HG03442 (cell line): Measurements from ENCODE around the gene HABP2.

Source experiments
- ATAC-seq: cut with Tn5 transposase; IDR thresholded peaks from one replicate; pipeline ENCODE4 v1.9.1; 2021; ENCODE audit warnings: mild to moderate bottlenecking, moderate library complexity; ENCODE audit not compliant: unreplicated experiment

The HABP2 gene

GRCh38 chr10:113600569-113600968, 47.7 kb downstream of the HABP2 start:
- no peak for ATAC-seq

DNA sequence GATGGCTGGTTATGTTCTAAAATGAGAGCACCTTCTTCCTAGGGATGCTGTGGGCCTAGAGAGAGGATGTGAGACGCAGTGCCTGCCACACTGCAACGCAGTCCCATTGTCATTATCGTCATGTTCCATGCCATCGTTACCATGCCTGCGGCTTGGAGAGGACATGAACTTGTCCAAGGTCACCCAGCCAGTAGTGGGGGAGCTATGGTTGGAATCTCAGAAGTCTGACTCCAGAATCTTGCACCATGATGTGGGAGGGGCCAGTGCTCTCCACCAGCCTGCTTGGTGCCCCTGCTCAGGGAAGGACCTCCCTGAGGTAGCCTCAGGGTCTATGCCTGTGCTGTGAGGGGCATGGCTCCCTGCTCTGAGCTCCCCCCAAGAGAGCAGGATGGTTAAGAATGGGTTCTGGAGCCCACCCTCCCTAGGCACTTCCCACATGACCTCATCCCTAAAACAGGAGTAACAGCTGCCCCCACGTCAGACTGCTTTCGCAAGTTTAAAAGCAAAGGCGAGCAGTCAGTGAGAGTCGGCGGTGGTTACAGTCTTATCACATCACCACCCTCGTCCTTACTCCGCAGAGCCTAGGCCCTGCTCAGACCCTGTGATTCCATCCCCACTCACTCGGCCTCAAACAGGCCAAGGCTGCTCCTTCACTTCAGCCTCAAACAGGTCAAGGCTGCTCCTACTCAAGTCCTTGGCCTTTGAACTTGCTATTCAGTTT, 50.4 kb downstream of the HABP2 start:
- ATAC-seq, result no peak

GRCh38 chr10:113604572-113604971, 51.7 kb downstream of the HABP2 start:
- ATAC-seq, result no peak

DNA sequence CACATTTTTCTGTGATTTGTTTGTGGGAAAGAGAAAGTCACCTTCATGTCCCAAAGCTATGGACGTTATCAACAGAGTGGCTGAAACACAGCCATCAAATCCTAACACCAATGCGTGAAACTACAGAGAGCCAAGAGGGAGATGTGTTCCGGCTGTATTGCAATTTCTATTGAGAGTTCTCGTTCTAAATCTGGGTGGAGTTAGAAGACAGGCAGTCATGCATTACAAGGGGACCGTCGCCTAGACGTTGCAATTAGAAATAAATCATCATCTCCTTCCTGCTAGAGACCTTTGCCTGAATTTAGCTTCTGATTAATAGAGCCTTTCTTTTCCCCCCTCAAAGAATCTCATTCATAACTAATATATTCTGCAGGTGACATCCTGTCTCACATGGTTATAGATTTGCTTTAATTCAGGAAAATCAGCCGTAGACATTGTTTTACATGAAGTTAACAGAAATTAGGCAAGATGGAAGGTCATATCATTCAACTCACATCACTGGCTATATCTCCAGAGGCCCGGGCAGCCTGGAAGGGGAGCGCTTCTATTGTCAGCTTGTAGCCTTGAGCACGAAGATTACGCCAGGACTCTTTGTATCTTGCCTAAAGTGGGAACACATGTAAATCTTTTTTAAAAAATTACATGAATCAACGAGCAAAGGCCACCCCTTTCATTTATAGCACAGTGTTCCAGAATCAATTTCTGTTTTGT, 52.6 kb downstream of the HABP2 start:
- ATAC-seq, result no peak

- ATAC-seq, result no peak
Observed at GRCh38 chr10:113609704-113610108, 56.9 kb downstream of the HABP2 start.

DNA sequence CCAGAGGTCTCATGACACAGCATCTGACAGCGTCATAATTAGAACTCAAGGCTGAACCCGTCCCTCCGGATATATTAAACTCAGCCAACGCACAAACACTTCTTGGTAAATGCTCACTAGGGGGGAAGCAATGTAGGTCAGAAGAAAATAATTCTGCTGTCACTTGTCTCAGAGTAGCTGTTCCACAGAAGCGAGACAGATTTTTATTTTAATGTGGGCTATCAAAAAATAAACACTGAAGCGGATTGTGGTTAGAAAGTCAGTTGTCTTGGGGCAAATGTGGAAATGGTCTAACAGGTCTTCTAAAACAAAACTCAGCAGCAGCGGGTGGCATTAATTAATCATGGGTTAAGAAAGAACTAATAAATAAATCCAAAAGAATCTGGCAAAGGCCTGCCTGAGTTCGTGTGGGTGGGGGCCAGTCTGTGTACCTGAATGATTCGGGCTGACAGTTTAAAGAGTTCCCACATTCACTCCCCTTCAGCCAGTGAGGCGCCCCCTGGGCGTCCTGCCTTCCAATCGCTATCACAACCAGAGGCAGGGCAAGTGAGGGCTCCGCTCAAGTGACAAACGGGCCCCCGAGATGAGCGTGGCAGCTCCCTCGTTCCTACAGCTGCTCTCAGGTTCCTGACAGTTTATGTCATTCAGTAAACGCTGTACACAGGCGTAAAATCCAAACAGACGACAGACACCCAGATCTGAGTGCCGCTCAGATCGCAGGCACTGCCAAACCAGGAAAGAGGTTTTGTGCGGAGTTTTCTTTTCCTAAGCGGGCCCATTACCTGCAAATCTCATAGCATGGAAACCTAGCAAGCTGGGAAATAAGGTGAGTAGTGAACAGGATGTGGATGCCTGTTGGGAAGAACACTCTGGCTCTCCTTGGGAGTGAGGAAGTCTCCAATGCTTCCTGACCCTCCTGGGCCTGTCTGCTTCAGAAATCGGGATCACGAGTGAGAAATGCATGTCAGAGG, 58.1 kb downstream of the HABP2 start:
- ATAC-seq, result no peak

DNA sequence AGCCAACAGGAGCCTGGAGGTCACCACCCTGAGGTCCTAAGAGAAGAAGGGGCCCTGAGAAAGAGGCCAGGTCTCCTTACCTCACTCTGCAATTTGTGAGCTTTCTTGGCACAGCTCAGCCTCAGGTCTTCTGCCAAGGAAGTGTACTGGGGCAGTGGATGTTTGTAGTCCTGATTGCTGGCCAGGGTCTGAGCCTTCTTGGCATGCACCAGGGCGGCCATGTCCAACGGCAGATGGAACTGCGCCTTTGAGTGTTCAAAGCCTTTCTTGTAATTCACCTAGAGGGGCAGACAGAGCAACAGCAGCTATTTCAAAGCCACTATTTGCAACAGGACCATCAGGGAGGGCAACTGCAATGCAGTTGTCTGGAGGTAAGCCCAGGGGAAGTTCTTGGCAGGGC, 59.3 kb downstream of the HABP2 start:
- ATAC-seq, result no peak

- no peak for ATAC-seq
Observed at GRCh38 chr10:113613427-113613826, 60.6 kb downstream of the HABP2 start.

GRCh38 chr10:113613977-113614690, 61.3 kb downstream of the HABP2 start:
- ATAC-seq, result no peak

GRCh38 chr10:113616244-113617074, 63.6 kb downstream of the HABP2 start:
- ATAC-seq, result no peak

DNA sequence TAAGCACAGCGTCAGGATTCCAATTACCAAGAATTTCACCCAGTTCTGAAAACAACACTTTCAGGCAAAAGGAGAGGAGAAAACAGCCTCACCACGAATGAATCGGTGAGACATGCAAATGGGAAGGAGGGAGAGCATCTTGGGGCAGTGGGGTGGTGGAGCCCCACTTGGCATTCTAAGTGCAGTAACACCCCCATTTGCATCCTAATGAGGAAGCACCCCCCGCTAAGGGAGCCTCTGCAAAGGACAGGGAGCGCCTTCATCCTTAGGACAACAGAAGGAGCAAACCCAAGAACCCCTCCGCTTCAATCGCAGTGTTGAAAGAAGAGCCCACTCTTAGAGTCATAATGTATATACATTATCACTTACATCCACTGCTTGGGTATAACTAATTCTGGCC, 64.2 kb downstream of the HABP2 start:
- ATAC-seq, result no peak

DNA sequence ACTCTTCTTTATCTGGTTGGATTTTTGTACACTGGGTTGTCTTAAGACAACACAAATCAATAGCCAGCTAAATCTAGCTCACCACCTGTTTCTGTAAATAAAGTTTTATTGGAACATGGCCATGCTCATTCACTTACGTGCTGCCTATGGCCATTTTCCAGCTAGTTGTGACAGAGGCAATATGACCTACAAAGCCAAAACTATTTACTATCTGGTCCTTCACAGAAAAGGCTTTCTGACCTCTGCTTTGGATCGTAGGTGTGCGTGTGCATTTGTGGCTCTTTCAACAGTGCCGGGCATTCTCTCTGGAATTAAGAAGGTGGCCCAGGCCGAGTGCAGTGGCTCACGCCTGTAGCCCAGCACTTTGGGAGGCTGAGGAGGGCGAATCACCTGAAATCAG, 65.5 kb downstream of the HABP2 start:
- no peak for ATAC-seq

GRCh38 chr10:113619401-113619800, 66.5 kb downstream of the HABP2 start:
- no peak for ATAC-seq

- no peak for ATAC-seq
Observed at GRCh38 chr10:113620511-113620910, 67.7 kb downstream of the HABP2 start.

GRCh38 chr10:113620936-113621335, 68.1 kb downstream of the HABP2 start:
- no peak for ATAC-seq

- no peak for ATAC-seq
Observed at GRCh38 chr10:113621799-113622198, 68.9 kb downstream of the HABP2 start.

GRCh38 chr10:113622831-113623230, 70.0 kb downstream of the HABP2 start:
- ATAC-seq, result no peak

DNA sequence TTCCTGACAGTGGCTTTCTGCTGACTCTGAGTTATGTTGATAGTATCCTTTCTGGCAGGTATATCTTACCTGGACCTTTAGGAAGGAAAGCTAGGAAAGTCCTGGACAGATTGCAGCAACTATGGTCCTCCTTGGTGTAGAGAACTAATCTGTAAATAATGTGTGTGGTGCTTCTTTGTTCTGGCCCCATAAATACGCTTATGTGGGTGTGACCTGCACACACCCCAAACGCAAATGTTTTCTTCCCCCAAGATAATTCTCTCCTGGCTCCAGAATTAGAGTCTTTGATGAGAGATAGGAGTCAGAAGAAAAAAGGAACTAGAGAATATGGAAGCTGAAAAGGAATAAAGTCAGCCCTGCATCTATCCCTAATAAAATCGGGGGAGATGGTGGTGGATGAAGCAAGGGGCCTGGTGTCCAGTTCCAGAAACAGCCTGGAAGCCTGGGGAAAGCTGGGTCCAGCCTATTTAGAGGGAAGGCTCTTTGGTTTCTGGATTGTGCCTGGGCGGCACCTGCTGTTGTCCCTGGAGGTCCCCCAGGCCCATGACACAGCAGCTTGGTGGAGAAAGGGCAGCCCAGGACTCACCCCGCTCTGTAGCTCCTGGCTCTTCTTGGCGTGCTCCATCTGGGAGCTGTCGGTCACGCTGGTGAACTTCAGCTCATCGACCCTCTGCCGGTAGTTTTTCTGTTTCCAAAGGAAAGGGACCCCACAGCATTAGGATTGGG, 72.8 kb downstream of the HABP2 start:
- ATAC-seq, result no peak

- no peak for ATAC-seq
Observed at GRCh38 chr10:113626809-113627355, 74.0 kb downstream of the HABP2 start.
